Neural cell (in vitro differentiated cells): ENCODE measurements around the gene CELSR3.

ENCODE experiments used
- EP300 ChIP-seq: fragments of 450-650 bp; conservative IDR thresholded peaks from 2 replicates; pipeline ENCODE4 v1.6.1; 2014; ENCODE audit warnings: antibody characterized with exemption, mild to moderate bottlenecking, moderate library complexity; ENCODE audit not compliant: poor library complexity, severe bottlenecking
- POLR2AphosphoS5 ChIP-seq: IDR thresholded peaks from 2 replicates; pipeline ENCODE4 v1.6.1; 2012
- REST ChIP-seq: IDR thresholded peaks from 2 replicates; pipeline ENCODE4 v1.6.1; 2012; ENCODE audit warnings: borderline replicate concordance
- SMC3 ChIP-seq: fragments of 450-650 bp; conservative IDR thresholded peaks from 2 replicates; pipeline ENCODE4 v1.6.1; 2014; ENCODE audit warnings: antibody characterized with exemption, mild to moderate bottlenecking, moderate library complexity; ENCODE audit not compliant: poor library complexity
- TF ChIP-seq, protein P1 (sequence below): fragments of 450-650 bp; IDR thresholded peaks from 2 replicates; pipeline ENCODE4 v1.5.1; 2014; ENCODE audit warnings: antibody characterized with exemption, mild to moderate bottlenecking, moderate library complexity; ENCODE audit not compliant: poor library complexity, severe bottlenecking

- peak; percentile 59 for TF ChIP-seq SMC3
- TF ChIP-seq, protein P1, sequence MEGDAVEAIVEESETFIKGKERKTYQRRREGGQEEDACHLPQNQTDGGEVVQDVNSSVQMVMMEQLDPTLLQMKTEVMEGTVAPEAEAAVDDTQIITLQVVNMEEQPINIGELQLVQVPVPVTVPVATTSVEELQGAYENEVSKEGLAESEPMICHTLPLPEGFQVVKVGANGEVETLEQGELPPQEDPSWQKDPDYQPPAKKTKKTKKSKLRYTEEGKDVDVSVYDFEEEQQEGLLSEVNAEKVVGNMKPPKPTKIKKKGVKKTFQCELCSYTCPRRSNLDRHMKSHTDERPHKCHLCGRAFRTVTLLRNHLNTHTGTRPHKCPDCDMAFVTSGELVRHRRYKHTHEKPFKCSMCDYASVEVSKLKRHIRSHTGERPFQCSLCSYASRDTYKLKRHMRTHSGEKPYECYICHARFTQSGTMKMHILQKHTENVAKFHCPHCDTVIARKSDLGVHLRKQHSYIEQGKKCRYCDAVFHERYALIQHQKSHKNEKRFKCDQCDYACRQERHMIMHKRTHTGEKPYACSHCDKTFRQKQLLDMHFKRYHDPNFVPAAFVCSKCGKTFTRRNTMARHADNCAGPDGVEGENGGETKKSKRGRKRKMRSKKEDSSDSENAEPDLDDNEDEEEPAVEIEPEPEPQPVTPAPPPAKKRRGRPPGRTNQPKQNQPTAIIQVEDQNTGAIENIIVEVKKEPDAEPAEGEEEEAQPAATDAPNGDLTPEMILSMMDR: peak; percentile 60
- TF ChIP-seq REST: peak; percentile 22
- peak; percentile 39 for TF ChIP-seq EP300
- peak; percentile 68 for TF ChIP-seq POLR2AphosphoS5
These were observed 27.3 kb downstream of the CELSR3 start, which contains the start of gene SLC26A6 for GRCh38 chr3:48635222-48636021.
